CD14-positive monocyte (primary cell): Measurements from ENCODE around the gene FBXL15. TPM values are rescaled to one million over a fixed set of nuclear protein-coding genes. Genes with fewer than 3 reads are reported as not detected.

Experiments used
- DNase-seq, 3 donors: peaks; one replicate each; pipeline ENCODE4 v3.0.0-alpha.2; 2011 to 2022
- H2AFZ ChIP-seq: 2 replicates; pipeline ENCODE4 v1.6.0; 2012; ENCODE audit warnings: mild to moderate bottlenecking, low read depth, low read length, inconsistent platforms; ENCODE audit not compliant: insufficient read depth, poor library complexity, severe bottlenecking
- H3K27ac ChIP-seq, 2 donors: 1 replicate in 1 of 2; 2 replicates in 1 of 2; pipeline ENCODE4 v1.5.1; 2012 to 2013; ENCODE audit warnings: low read length in 2 of 2, control low read depth in 1 of 2, inconsistent platforms in 1 of 2, low read depth in 1 of 2, mild to moderate bottlenecking in 1 of 2
- H3K27me3 ChIP-seq, 2 donors: one replicate each; pipeline versions ENCODE4 v1.6.0 to v1.6.1; 2011 to 2013; ENCODE audit warnings: low read length in 2 of 2; ENCODE audit not compliant: control insufficient read depth in 2 of 2, insufficient read depth in 2 of 2
- H3K36me3 ChIP-seq, 2 donors: replicated peaks in 1 of 2; 1 replicate in 1 of 2; 2 replicates in 1 of 2; pipeline versions ENCODE4 v1.5.1 to v1.6.1; 2012 to 2013; ENCODE audit warnings: low read length in 2 of 2, control low read depth in 1 of 2, inconsistent platforms in 1 of 2, mild to moderate bottlenecking in 1 of 2; ENCODE audit not compliant: insufficient read depth in 2 of 2, control insufficient read depth in 1 of 2
- H3K4me1 ChIP-seq, 2 donors: 1 replicate in 1 of 2; 2 replicates in 1 of 2; pipeline versions ENCODE4 v1.5.1 to v1.6.1; 2012 to 2013; ENCODE audit warnings: low read length in 2 of 2, control low read depth in 1 of 2, inconsistent platforms in 1 of 2, mild to moderate bottlenecking in 1 of 2, moderate library complexity in 1 of 2; ENCODE audit not compliant: insufficient read depth in 2 of 2, control insufficient read depth in 1 of 2
- H3K4me2 ChIP-seq: replicated peaks from 2 replicates; pipeline ENCODE3; 2012; ENCODE audit warnings: low read length, moderate library complexity, mild to moderate bottlenecking; ENCODE audit not compliant: poor library complexity, severe bottlenecking; ENCODE audit errors: extremely low read depth
- H3K4me3 ChIP-seq, 3 experiments: fragments of 200-600 bp in 1 of 3; sonication (generic) in 1 of 3; replicated peaks in 1 of 3; 1 replicate in 2 of 3; 2 replicates in 1 of 3; pipeline ENCODE4 v1.5.1; 2011 to 2013; ENCODE audit warnings: low read length in 3 of 3, mild to moderate bottlenecking in 3 of 3, control low read depth in 2 of 3, low read depth in 2 of 3, inconsistent platforms in 1 of 3, moderate library complexity in 1 of 3
- H3K79me2 ChIP-seq: 2 replicates; pipeline ENCODE4 v1.6.0; 2012; ENCODE audit warnings: mild to moderate bottlenecking, control low read depth, inconsistent platforms, low read length, moderate library complexity; ENCODE audit not compliant: insufficient read depth
- H3K9ac ChIP-seq: 2 replicates; pipeline ENCODE4 v1.6.0; 2017; ENCODE audit warnings: low read length, mild to moderate bottlenecking; ENCODE audit not compliant: insufficient read depth, poor library complexity, severe bottlenecking
- H3K9me3 ChIP-seq, 2 donors: replicated peaks in 1 of 2; 1 replicate in 1 of 2; 2 replicates in 1 of 2; pipeline versions ENCODE4 v1.5.1 to v1.6.1; 2012 to 2013; ENCODE audit warnings: low read length in 2 of 2, control low read depth in 1 of 2; ENCODE audit not compliant: control insufficient read depth in 1 of 2, insufficient read depth in 1 of 2
- H4K20me1 ChIP-seq: 2 replicates; pipeline ENCODE4 v1.6.0; 2012; ENCODE audit warnings: mild to moderate bottlenecking, low read length, control low read depth, moderate library complexity; ENCODE audit not compliant: insufficient read depth
- H3K27ac Mint-ChIP-seq, 7 donors: one replicate each; pipeline ENCODE4 v1.8.0; 2020; ENCODE audit warnings: mild to moderate bottlenecking in 7 of 7, mixed read lengths in 7 of 7, moderate library complexity in 6 of 7, inconsistent platforms in 2 of 7
- H3K27me3 Mint-ChIP-seq, 3 donors: one replicate each; pipeline ENCODE4 v1.8.0; 2021 to 2022; ENCODE audit warnings: low read depth in 3 of 3, mild to moderate bottlenecking in 3 of 3, mixed read lengths in 3 of 3, moderate library complexity in 3 of 3, inconsistent platforms in 1 of 3
- H3K36me3 Mint-ChIP-seq, 2 donors: one replicate each; pipeline ENCODE4 v1.8.0; 2020; ENCODE audit warnings: mixed read lengths in 2 of 2, inconsistent platforms in 1 of 2, mild to moderate bottlenecking in 1 of 2
- H3K4me1 Mint-ChIP-seq: one replicate; pipeline ENCODE4 v1.8.0; 2020; ENCODE audit warnings: mild to moderate bottlenecking, mixed read lengths
- H3K4me3 Mint-ChIP-seq, 2 donors: one replicate each; pipeline ENCODE4 v1.8.0; 2020; ENCODE audit warnings: mild to moderate bottlenecking in 2 of 2, mixed read lengths in 2 of 2, moderate library complexity in 1 of 2
- H3K9me3 Mint-ChIP-seq, 7 donors: one replicate each; pipeline ENCODE4 v1.8.0; 2020 to 2022; ENCODE audit warnings: mixed read lengths in 7 of 7, mild to moderate bottlenecking in 6 of 7, moderate library complexity in 6 of 7, inconsistent platforms in 2 of 7
- CTCF ChIP-seq: fragments of 200-600 bp; IDR thresholded peaks from one replicate; pipeline ENCODE4 v1.8.0; 2022; ENCODE audit warnings: antibody characterized with exemption, mild to moderate bottlenecking
- WGBS: methylation state at CpG from one replicate; pipeline ENCODE4 v1.1.5; 2013; ENCODE audit warnings: missing lambda C conversion rate; ENCODE audit not compliant: insufficient coverage; 5-methylcytosine and 5-hydroxymethylcytosine counted together
- intact Hi-C, 2 donors: fragments of 100-400 bp; cut with micrococcal nuclease; formaldehyde crosslinking; loops; one replicate each; pipeline versions ENCODE4 v1.15.0 to v1.15.1; 2023
- polyA plus RNA-seq, 3 donors: library from polyadenylated mRNA; depleted of rRNA in 1 of 3; unstranded in 2 of 3; stranded (reverse) in 1 of 3; fragments of 300-500 nt in 2 of 3; fragments of >200 nt in 1 of 3; fragmentation: Illumina TruSeq in 2 of 3; gene quantifications; 1 replicate in 2 of 3; 2 replicates in 1 of 3; pipeline ENCODE4 v1.2.3, GENCODE V29; 2012 to 2021

The FBXL15 gene
- polyA plus RNA-seq, 3 donors, result 16.0 to 36.3 (median 25.5) TPM

GRCh38 chr10:102422545-102423129 lies 2.0 kb downstream of the FBXL15 start:
- Mint-ChIP-seq H3K4me1 (peaks cover 34% of the 10 kb centered on the region), H3K27ac (peak overlapping the region in 5 of 7 donors; percentile 14 to 54 (median 33)), H3K9me3 (peaks cover 0 to 7% (median 4%) of the 10 kb centered on the region in 7 donors), H3K27me3 (peaks cover 16 to 23% (median 18%) of the 10 kb centered on the region in 3 donors), H3K36me3 (peaks cover 30 to 38% of the 10 kb centered on the region in 2 donors), H3K4me3 (peak overlapping the region; percentile 93 to 97)
- peak; percentile 76 to 81 (median 79) for DNase-seq
- H2AFZ ChIP-seq, result peak overlapping the region; percentile 90
- H3K27ac ChIP-seq, result peak overlapping the region in 1 of 2 donors; percentile 70
- peaks cover 11 to 17% of the 10 kb centered on the region in 2 donors for H3K27me3 ChIP-seq
- intact Hi-C loops, result loop anchor here in 1 of 2 donors (5.0 kb wide), 1 partner anchor 40 kb away; no protein-coding TSS in a partner anchor
- TF ChIP-seq CTCF, result peak; percentile 86
- 4% methylated on average over 26 of the region's 28 CpGs for whole genome bisulfite sequencing
- H3K79me2 ChIP-seq, result peaks cover 18% of the 10 kb centered on the region
- H3K9ac ChIP-seq, result no peak overlapping the region
- H3K4me1 ChIP-seq, result peaks cover 33 to 41% of the 10 kb centered on the region in 2 donors
- peaks cover 31% of the 10 kb centered on the region for H4K20me1 ChIP-seq
- H3K36me3 ChIP-seq, result peaks cover 21 to 22% of the 10 kb centered on the region in 2 donors
- peak overlapping the region; percentile 98 for H3K4me2 ChIP-seq
- no peaks in the 10 kb centered on the region for H3K9me3 ChIP-seq
- H3K4me3 ChIP-seq, result peak overlapping the region; percentile 68 to 96 (median 82)

- Mint-ChIP-seq H3K9me3 (peaks cover 0 to 7% (median 4%) of the 10 kb centered on the region in 7 donors), H3K27me3 (peaks cover 9 to 15% (median 9%) of the 10 kb centered on the region in 3 donors), H3K4me3 (no peak overlapping the region), H3K36me3 (peaks cover 30 to 38% of the 10 kb centered on the region in 2 donors), H3K4me1 (peaks cover 34% of the 10 kb centered on the region), H3K27ac (peak overlapping the region in 1 of 7 donors; percentile 71)
- peaks cover 21 to 22% of the 10 kb centered on the region in 2 donors for H3K36me3 ChIP-seq
- H3K27me3 ChIP-seq, result peaks cover 6 to 9% of the 10 kb centered on the region in 2 donors
- H3K9me3 ChIP-seq, result no peaks in the 10 kb centered on the region
- H3K79me2 ChIP-seq, result peaks cover 18% of the 10 kb centered on the region
- DNase-seq, result no peak
- H3K27ac ChIP-seq, result no peak overlapping the region
- H3K4me1 ChIP-seq, result peaks cover 33 to 41% of the 10 kb centered on the region in 2 donors
- peak overlapping the region; percentile 98 for H3K4me2 ChIP-seq
- no peak for TF ChIP-seq CTCF
- WGBS, result 98% methylated on average over 13 of the region's 13 CpGs
- peaks cover 31% of the 10 kb centered on the region for H4K20me1 ChIP-seq
- peak overlapping the region in 1 of 3 experiments; percentile 96 for H3K4me3 ChIP-seq
- H3K9ac ChIP-seq, result no peak overlapping the region
- intact Hi-C loops, result loop anchor here in 1 of 2 donors (5.0 kb wide), 1 partner anchor 39 kb away; no protein-coding TSS in a partner anchor
- no peak overlapping the region for H2AFZ ChIP-seq
Observed at GRCh38 chr10:102423372-102423968, 2.8 kb downstream of the FBXL15 start.
